Endometrial microvascular endothelial cells (primary cell): Measurements from ENCODE around the gene ITGB6. TPM values are rescaled to one million over a fixed set of nuclear protein-coding genes. Genes with fewer than 3 reads are reported as not detected.

Source experiments
- in situ Hi-C: cut with HindIII; loops from 2 replicates; pipeline ENCODE4 v1.10.0; 2017; ENCODE audit warnings: low sequenced_read_pairs, low pct_unique_long_range_greater_than_20kb; ENCODE audit errors: inconsistent ontology term
- total RNA-seq: library from RNA; depleted of rRNA; stranded (reverse); fragments of >200 nt; gene quantifications from one replicate; pipeline ENCODE4 v1.2.3, GENCODE V29; 2015; ENCODE audit errors: inconsistent ontology term

Gene ITGB6
- total RNA-seq = under 0.01 TPM

GRCh38 chr2:160199683-160200389 is at the start of gene ITGB6:
ITGB6 (minus strand) TSS chr2:160200272; CDS start chr2:160200063, 209 bp downstream.
- in situ Hi-C loops = no loop called here

- in situ Hi-C loops = no loop called here
These were observed 47.4 kb upstream of the ITGB6 start for GRCh38 chr2:160247296-160248035.

- in situ Hi-C loops = no loop called here
These were observed 46.3 kb upstream of the ITGB6 start for GRCh38 chr2:160246356-160246755.

GRCh38 chr2:160245614-160246155 is 45.6 kb upstream of the ITGB6 start:
- in situ Hi-C loops = no loop called here

GRCh38 chr2:160242893-160243564 is 43.0 kb upstream of the ITGB6 start:
- in situ Hi-C loops = no loop called here

- in situ Hi-C loops = no loop called here
These were observed 41.4 kb upstream of the ITGB6 start for GRCh38 chr2:160241251-160242137.

- in situ Hi-C loops = no loop called here
These were observed 39.4 kb upstream of the ITGB6 start for GRCh38 chr2:160239436-160239835.

- in situ Hi-C loops = no loop called here
These were observed 38.3 kb upstream of the ITGB6 start for GRCh38 chr2:160238392-160238791.

GRCh38 chr2:160232905-160233475 is 32.9 kb upstream of the ITGB6 start:
- in situ Hi-C loops = no loop called here

GRCh38 chr2:160229591-160229990 is 29.5 kb upstream of the ITGB6 start:
- in situ Hi-C loops = no loop called here

- in situ Hi-C loops = no loop called here
These were observed 28.3 kb upstream of the ITGB6 start for GRCh38 chr2:160228141-160228917.

- in situ Hi-C loops = no loop called here
These were observed 27.3 kb upstream of the ITGB6 start for GRCh38 chr2:160227293-160227915.

GRCh38 chr2:160226367-160226766 is 26.3 kb upstream of the ITGB6 start:
- in situ Hi-C loops = no loop called here

- in situ Hi-C loops = no loop called here
These were observed 25.6 kb upstream of the ITGB6 start for GRCh38 chr2:160225722-160226121.

- in situ Hi-C loops = no loop called here
These were observed 24.4 kb upstream of the ITGB6 start for GRCh38 chr2:160224507-160224906.

GRCh38 chr2:160224060-160224459 is 24.0 kb upstream of the ITGB6 start:
- in situ Hi-C loops = no loop called here

- in situ Hi-C loops = no loop called here
These were observed 23.5 kb upstream of the ITGB6 start for GRCh38 chr2:160223560-160223959.
